HepG2 (cell line): ENCODE data around the gene METTL26. TPM values are rescaled to one million over a fixed set of nuclear protein-coding genes. Genes with fewer than 3 reads are reported as not detected.

Experiments
- FOXA1 ChIP-seq, 2 experiments: fragments of 450-650 bp in 1 of 2; sonication (generic) in 1 of 2; formaldehyde crosslinking in 1 of 2; IDR thresholded peaks; 2 replicates each; pipeline versions ENCODE4 v1.4.0 to v1.6.1; 2016 to 2020; ENCODE audit warnings: missing genetic modification reagents in 1 of 2
- FOXA3 ChIP-seq: IDR thresholded peaks from 2 replicates; pipeline ENCODE4 v1.6.1; 2016; ENCODE audit warnings: missing genetic modification reagents, missing compliant biosample characterization
- PAWR ChIP-seq: sonication (generic); formaldehyde crosslinking; IDR thresholded peaks from 2 replicates; pipeline ENCODE4 v1.4.0; 2020; ENCODE audit warnings: missing genetic modification reagents, mild to moderate bottlenecking, borderline replicate concordance
- PAX8 ChIP-seq: sonication (generic); formaldehyde crosslinking; IDR thresholded peaks from 2 replicates; pipeline ENCODE4 v1.8.0; 2022; ENCODE audit warnings: mild to moderate bottlenecking, missing genetic modification reagents, borderline replicate concordance
- PHF21A ChIP-seq: sonication (generic); formaldehyde crosslinking; IDR thresholded peaks from 2 replicates; pipeline ENCODE4 v1.5.0; 2020; ENCODE audit warnings: mild to moderate bottlenecking, missing genetic modification reagents
- SALL2 ChIP-seq: sonication (generic); formaldehyde crosslinking; IDR thresholded peaks from 2 replicates; pipeline ENCODE4 v1.8.1; 2023; ENCODE audit warnings: mild to moderate bottlenecking, missing genetic modification reagents, inconsistent platforms
- SIN3B ChIP-seq: fragments of 150-350 bp; IDR thresholded peaks from 2 replicates; pipeline ENCODE4 v1.6.1; 2014; ENCODE audit warnings: low read length
- SRSF4 ChIP-seq: fragments of 200-400 bp; formaldehyde crosslinking; IDR thresholded peaks from one replicate; pipeline ENCODE4 v1.6.1; 2018; ENCODE audit warnings: mild to moderate bottlenecking, low read depth, low read length, moderate library complexity; ENCODE audit not compliant: poor library complexity, severe bottlenecking
- TAF15 ChIP-seq: fragments of 200-400 bp; formaldehyde crosslinking; IDR thresholded peaks from one replicate; pipeline ENCODE4 v1.6.1; 2018; ENCODE audit warnings: mild to moderate bottlenecking, low read depth, low read length; ENCODE audit not compliant: poor library complexity, severe bottlenecking
- TARDBP ChIP-seq: sonication (generic); formaldehyde crosslinking; IDR thresholded peaks from 2 replicates; pipeline ENCODE4 v1.8.0; 2022; ENCODE audit warnings: mild to moderate bottlenecking, missing genetic modification reagents
- ZNF264 ChIP-seq: sonication (generic); formaldehyde crosslinking; IDR thresholded peaks from 2 replicates; pipeline ENCODE4 v1.4.0; 2020; ENCODE audit warnings: missing genetic modification reagents
- ZNF431 ChIP-seq: sonication (generic); formaldehyde crosslinking; IDR thresholded peaks from 2 replicates; pipeline ENCODE4 v1.9.0; 2022; ENCODE audit warnings: missing genetic modification reagents, low read depth, mild to moderate bottlenecking, borderline replicate concordance
- ZNF558 ChIP-seq: sonication (generic); formaldehyde crosslinking; IDR thresholded peaks from 2 replicates; pipeline ENCODE4 v1.9.0; 2022; ENCODE audit warnings: mild to moderate bottlenecking, missing genetic modification reagents, borderline replicate concordance
- ZNF567 ChIP-seq: sonication (generic); formaldehyde crosslinking; IDR thresholded peaks from 2 replicates; pipeline ENCODE4 v1.8.1; 2023; ENCODE audit warnings: mild to moderate bottlenecking, missing genetic modification reagents, borderline replicate concordance
- ZNF615 ChIP-seq: sonication (generic); formaldehyde crosslinking; IDR thresholded peaks from 2 replicates; pipeline ENCODE4 v1.5.0; 2020; ENCODE audit warnings: mild to moderate bottlenecking, missing genetic modification reagents, borderline replicate concordance
- ZNF672 ChIP-seq: sonication (generic); formaldehyde crosslinking; IDR thresholded peaks from 2 replicates; pipeline ENCODE4 v1.8.1; 2022; ENCODE audit warnings: missing genetic modification reagents
- ZSCAN22 ChIP-seq: sonication (generic); formaldehyde crosslinking; IDR thresholded peaks from 2 replicates; pipeline ENCODE4 v1.4.0; 2020; ENCODE audit warnings: mild to moderate bottlenecking, missing genetic modification reagents
- ZSCAN25 ChIP-seq: sonication (generic); formaldehyde crosslinking; IDR thresholded peaks from 2 replicates; pipeline ENCODE4 v1.8.0; 2022; ENCODE audit warnings: mild to moderate bottlenecking, missing genetic modification reagents
- polyA plus RNA-seq, 8 experiments: library from polyadenylated mRNA; depleted of rRNA in 3 of 8; stranded (reverse) in 7 of 8; unstranded in 1 of 8; fragments of >200 nt; fragmentation: Illumina TruSeq in 4 of 8; extraction: Trizol in 4 of 8; gene quantifications; 2 replicates each; pipeline versions ENCODE4 v1.2.1 to v1.2.3, GENCODE V29; 2011 to 2016; ENCODE audit warnings: low read depth in 4 of 8, missing spikeins in 1 of 8, mixed read lengths in 1 of 8; ENCODE audit not compliant: insufficient read depth in 1 of 8
- total RNA-seq, 5 experiments: library from RNA; depleted of rRNA; stranded (reverse); fragments of >200 nt; fragmentation: Illumina TruSeq; extraction: Trizol; gene quantifications; 2 replicates each; pipeline ENCODE4 v1.2.3, GENCODE V29; 2016; ENCODE audit warnings: low read depth in 1 of 5
- TF ChIP-seq, protein P1 (sequence below): sonication (generic); formaldehyde crosslinking; IDR thresholded peaks from 2 replicates; pipeline ENCODE4 v1.4.0; 2020; ENCODE audit warnings: missing genetic modification reagents, mild to moderate bottlenecking, borderline replicate concordance
- TF ChIP-seq, protein P2 (sequence below): sonication (generic); formaldehyde crosslinking; IDR thresholded peaks from 2 replicates; pipeline ENCODE4 v1.5.1; 2020; ENCODE audit warnings: mild to moderate bottlenecking, missing genetic modification reagents, borderline replicate concordance
- TF ChIP-seq, protein P3 (sequence below): sonication (generic); formaldehyde crosslinking; IDR thresholded peaks from 2 replicates; pipeline ENCODE4 v1.5.0; 2020; ENCODE audit warnings: missing genetic modification reagents
- TF ChIP-seq, protein P4 (sequence below): IDR thresholded peaks from 2 replicates; pipeline ENCODE4 v1.6.1; 2012; ENCODE audit warnings: inconsistent platforms
- TF ChIP-seq, protein P5 (sequence below): sonication (generic); formaldehyde crosslinking; IDR thresholded peaks from 2 replicates; pipeline ENCODE4 v1.4.0; 2020; ENCODE audit warnings: missing genetic modification reagents

METTL26 gene
- total and polyA plus RNA-seq, 2 of the 13 experiments (the other 11 are each of a cell fraction or from before 2014, with no cell fraction given): 65.5 to 70.1 TPM

DNA sequence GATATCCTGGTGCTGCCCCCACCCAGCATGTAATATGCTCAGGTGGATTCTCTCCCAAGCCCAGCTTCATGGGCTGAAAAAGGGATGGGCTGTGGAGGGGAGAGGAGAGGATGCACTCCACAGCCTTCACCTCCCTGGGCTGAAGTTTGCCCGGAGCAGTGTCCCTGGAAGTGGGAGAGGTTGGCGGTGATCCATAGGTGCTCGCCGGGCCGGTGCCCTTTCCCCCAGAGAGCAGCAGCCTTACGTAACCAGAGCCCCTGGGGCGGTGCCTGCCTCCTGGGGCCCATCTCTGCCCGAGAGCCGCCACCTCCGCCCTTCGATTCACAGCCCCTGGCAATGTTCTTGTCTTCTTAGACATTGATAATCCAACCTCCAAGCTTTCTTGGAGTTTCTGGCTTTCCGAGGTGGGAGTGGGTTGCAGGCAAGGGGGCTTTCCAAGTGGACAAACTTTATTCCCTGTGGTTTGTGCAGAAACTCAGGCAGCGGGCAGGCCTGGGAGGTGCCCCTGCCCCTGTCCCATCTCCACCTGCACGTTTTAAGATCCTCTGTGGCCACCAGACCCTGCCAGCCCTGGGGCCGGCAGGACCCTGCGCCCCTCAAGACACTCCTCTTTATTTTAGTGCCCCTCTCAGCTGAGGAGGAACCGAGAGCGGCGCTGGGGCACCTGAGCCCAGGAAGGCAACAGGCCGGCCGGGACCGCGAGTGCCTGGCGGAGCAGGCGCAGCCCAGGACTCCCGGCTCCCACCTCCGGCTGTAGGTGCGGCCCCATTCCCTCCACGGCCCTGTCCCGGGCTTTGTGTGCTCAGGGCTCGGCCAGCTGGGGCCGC is 10.0 kb upstream of the METTL26 start (continued):
- TF ChIP-seq, protein P1, sequence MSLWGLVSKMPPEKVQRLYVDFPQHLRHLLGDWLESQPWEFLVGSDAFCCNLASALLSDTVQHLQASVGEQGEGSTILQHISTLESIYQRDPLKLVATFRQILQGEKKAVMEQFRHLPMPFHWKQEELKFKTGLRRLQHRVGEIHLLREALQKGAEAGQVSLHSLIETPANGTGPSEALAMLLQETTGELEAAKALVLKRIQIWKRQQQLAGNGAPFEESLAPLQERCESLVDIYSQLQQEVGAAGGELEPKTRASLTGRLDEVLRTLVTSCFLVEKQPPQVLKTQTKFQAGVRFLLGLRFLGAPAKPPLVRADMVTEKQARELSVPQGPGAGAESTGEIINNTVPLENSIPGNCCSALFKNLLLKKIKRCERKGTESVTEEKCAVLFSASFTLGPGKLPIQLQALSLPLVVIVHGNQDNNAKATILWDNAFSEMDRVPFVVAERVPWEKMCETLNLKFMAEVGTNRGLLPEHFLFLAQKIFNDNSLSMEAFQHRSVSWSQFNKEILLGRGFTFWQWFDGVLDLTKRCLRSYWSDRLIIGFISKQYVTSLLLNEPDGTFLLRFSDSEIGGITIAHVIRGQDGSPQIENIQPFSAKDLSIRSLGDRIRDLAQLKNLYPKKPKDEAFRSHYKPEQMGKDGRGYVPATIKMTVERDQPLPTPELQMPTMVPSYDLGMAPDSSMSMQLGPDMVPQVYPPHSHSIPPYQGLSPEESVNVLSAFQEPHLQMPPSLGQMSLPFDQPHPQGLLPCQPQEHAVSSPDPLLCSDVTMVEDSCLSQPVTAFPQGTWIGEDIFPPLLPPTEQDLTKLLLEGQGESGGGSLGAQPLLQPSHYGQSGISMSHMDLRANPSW (CRISPR knock-in tag): no peak
- TF ChIP-seq ZNF672 (CRISPR knock-in tag): no peak
- TF ChIP-seq, protein P2, sequence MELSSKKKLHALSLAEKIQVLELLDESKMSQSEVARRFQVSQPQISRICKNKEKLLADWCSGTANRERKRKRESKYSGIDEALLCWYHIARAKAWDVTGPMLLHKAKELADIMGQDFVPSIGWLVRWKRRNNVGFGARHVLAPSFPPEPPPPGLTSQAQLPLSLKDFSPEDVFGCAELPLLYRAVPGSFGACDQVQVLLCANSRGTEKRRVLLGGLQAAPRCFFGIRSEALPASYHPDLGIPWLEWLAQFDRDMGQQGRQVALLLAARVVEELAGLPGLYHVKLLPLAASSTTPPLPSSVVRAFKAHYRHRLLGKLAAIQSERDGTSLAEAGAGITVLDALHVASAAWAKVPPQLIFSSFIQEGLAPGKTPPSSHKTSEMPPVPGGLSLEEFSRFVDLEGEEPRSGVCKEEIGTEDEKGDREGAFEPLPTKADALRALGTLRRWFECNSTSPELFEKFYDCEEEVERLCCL (CRISPR knock-in tag): no peak
- TF ChIP-seq FOXA3 (CRISPR knock-in tag): peak; percentile 32; the same call in 1 of the 2 replicates
- no peak for TF ChIP-seq PAWR (CRISPR knock-in tag)
- no peak for TF ChIP-seq SRSF4
- no peak for TF ChIP-seq ZNF567 (CRISPR knock-in tag)
- TF ChIP-seq PAX8 (CRISPR knock-in tag): no peak
- 0 out of 2 replicates have a peak, but pooled peaks have one; percentile 63 for TF ChIP-seq ZNF431 (CRISPR knock-in tag)
- no peak for TF ChIP-seq TARDBP
- TF ChIP-seq PHF21A: peak; percentile 69
- 0 out of 2 replicates have a peak, but pooled peaks have one; percentile 41 for TF ChIP-seq ZNF558 (CRISPR knock-in tag)
- no peak for TF ChIP-seq ZNF615 (CRISPR knock-in tag)
- no peak for TF ChIP-seq ZSCAN22 (CRISPR knock-in tag)
- TF ChIP-seq, protein P3, sequence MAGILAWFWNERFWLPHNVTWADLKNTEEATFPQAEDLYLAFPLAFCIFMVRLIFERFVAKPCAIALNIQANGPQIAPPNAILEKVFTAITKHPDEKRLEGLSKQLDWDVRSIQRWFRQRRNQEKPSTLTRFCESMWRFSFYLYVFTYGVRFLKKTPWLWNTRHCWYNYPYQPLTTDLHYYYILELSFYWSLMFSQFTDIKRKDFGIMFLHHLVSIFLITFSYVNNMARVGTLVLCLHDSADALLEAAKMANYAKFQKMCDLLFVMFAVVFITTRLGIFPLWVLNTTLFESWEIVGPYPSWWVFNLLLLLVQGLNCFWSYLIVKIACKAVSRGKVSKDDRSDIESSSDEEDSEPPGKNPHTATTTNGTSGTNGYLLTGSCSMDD (CRISPR knock-in tag): no peak
- TF ChIP-seq FOXA1 (IDR thresholded peaks at IDR 0.05): no peak
- no peak for TF ChIP-seq FOXA1 (CRISPR knock-in tag; IDR thresholded peaks at IDR 0.05)
- TF ChIP-seq ZSCAN25 (CRISPR knock-in tag): no peak
- TF ChIP-seq TAF15: no peak
- TF ChIP-seq SIN3B: no peak
- TF ChIP-seq, protein P4, sequence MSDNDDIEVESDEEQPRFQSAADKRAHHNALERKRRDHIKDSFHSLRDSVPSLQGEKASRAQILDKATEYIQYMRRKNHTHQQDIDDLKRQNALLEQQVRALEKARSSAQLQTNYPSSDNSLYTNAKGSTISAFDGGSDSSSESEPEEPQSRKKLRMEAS: no peak
- no peak for TF ChIP-seq ZNF264 (CRISPR knock-in tag)
- TF ChIP-seq, protein P5, sequence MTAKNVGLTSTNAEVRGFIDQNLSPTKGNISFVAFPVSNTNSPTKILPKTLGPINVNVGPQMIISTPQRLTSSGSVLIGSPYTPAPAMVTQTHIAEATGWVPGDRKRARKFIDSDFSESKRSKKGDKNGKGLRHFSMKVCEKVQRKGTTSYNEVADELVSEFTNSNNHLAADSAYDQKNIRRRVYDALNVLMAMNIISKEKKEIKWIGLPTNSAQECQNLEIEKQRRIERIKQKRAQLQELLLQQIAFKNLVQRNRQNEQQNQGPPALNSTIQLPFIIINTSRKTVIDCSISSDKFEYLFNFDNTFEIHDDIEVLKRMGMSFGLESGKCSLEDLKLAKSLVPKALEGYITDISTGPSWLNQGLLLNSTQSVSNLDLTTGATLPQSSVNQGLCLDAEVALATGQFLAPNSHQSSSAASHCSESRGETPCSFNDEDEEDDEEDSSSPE: no peak
- TF ChIP-seq SALL2 (CRISPR knock-in tag): no peak
